ENCODE data around the gene OR10D3.

GRCh38 chr11:124214027-124214426, 30.9 kb downstream of the OR10D3 start:
- TF ChIP-seq CTCF (IDR thresholded peaks at IDR 0.05), result no peak
- no peak for TF ChIP-seq POLR2A (IDR thresholded peaks at IDR 0.05)
- no peak for TF ChIP-seq EP300 (IDR thresholded peaks at IDR 0.05)

Measured in stomach (tissue), 4 donors.